ENCODE data around the gene NQO2. TPM values are rescaled to one million over a fixed set of nuclear protein-coding genes. Genes with fewer than 3 reads are reported as not detected.

The NQO2 gene
- total and polyA plus RNA-seq, 2 of the 13 experiments (the other 11 are each of a cell fraction or from before 2014, with no cell fraction given): 32.2 to 56.5 TPM

- TF ChIP-seq HNF1B (CRISPR knock-in tag; IDR thresholded peaks at IDR 0.05): peak; percentile 54; the same call in 1 of the 2 replicates
- 0 out of 2 replicates have a peak, but pooled peaks have one; percentile 81 for TF ChIP-seq ZBTB1 (CRISPR knock-in tag; IDR thresholded peaks at IDR 0.05; ENCODE audit: borderline replicate concordance)
- TF ChIP-seq XRCC5 (optimal IDR thresholded peaks at IDR 0.05; ENCODE audit: low read length): peak; percentile 20
- no peak; the same call in 1 of the 2 replicates for TF ChIP-seq ZBED4 (CRISPR knock-in tag; IDR thresholded peaks at IDR 0.05; ENCODE audit: borderline replicate concordance)
- TF ChIP-seq SOX6 (IDR thresholded peaks at IDR 0.05): no peak
- peak; percentile 87 for TF ChIP-seq SOX6 (CRISPR knock-in tag; IDR thresholded peaks at IDR 0.05)
- TF ChIP-seq PHF21A (CRISPR knock-in tag; IDR thresholded peaks at IDR 0.05): peak; percentile 80
- no peak for TF ChIP-seq SSRP1 (CRISPR knock-in tag; IDR thresholded peaks at IDR 0.05)
- TF ChIP-seq ESRRA (CRISPR knock-in tag; IDR thresholded peaks at IDR 0.05; ENCODE audit: low read depth): peak; percentile 97
- TF ChIP-seq ZNF383 (CRISPR knock-in tag; IDR thresholded peaks at IDR 0.05; ENCODE audit: borderline replicate concordance): no peak
- TF ChIP-seq ZNF710 (CRISPR knock-in tag; IDR thresholded peaks at IDR 0.05; ENCODE audit: borderline replicate concordance): peak; percentile 93
- peak; percentile 43; the same call in 1 of the 2 replicates for TF ChIP-seq ZNF362 (CRISPR knock-in tag; IDR thresholded peaks at IDR 0.05; ENCODE audit: borderline replicate concordance)
- peak; percentile 26; the same call in 1 of the 2 replicates for TF ChIP-seq MXD4 (CRISPR knock-in tag; IDR thresholded peaks at IDR 0.05)
- 0 out of 2 replicates have a peak, but pooled peaks have one; percentile 54 for TF ChIP-seq JUN (CRISPR knock-in tag; IDR thresholded peaks at IDR 0.05)
- TF ChIP-seq ZNF430 (CRISPR knock-in tag; IDR thresholded peaks at IDR 0.05): no peak; the same call in 1 of the 2 replicates
- TF ChIP-seq TERF1 (CRISPR knock-in tag; IDR thresholded peaks at IDR 0.05): no peak
- TF ChIP-seq ATF3 (CRISPR knock-in tag; IDR thresholded peaks at IDR 0.05): peak; percentile 34; the same call in 1 of the 2 replicates
Measured at GRCh38 chr6:2998998-2999617, 586 bp upstream of the NQO2 start (continued).
